H1 (cell line): ENCODE measurements around the gene PRKAR1B. TPM values are rescaled to one million over a fixed set of nuclear protein-coding genes. Genes with fewer than 3 reads are reported as not detected.

Source experiments
- CTCF ChIA-PET: fragments of 300-600 bp; sonication (Branson Sonifier 250); formaldehyde crosslinking; loops from one replicate; lab custom pipeline; 2021; ENCODE audit not compliant: partially characterized antibody; lab: Charles Lee
- POLR2A ChIA-PET: fragments of 300-600 bp; sonication (Branson Sonifier 250); formaldehyde crosslinking; loops from one replicate; lab custom pipeline; 2021; ENCODE audit warnings: inconsistent platforms; ENCODE audit not compliant: partially characterized antibody; lab: Charles Lee
- DNase-seq, 2 experiments: peaks; one replicate each; pipeline versions ENCODE4 v3.0.0 to v3.0.0-alpha.2; 2010 to 2022; ENCODE audit warnings: low spot score in 2 of 2, low read depth in 1 of 2, mixed read lengths in 1 of 2
- FAIRE-seq: peaks from 2 replicates; lab custom pipeline; 2011; peaks lifted over from hg19 to GRCh38; lab: Jason Lieb, UNC
- H2AFZ ChIP-seq: 2 replicates; pipeline ENCODE4 v1.8.1; 2012; ENCODE audit warnings: low read length, inconsistent platforms
- H2AK5ac ChIP-seq: 2 replicates; pipeline ENCODE4 v1.6.1; 2013; ENCODE audit warnings: low read depth, low read length
- H2BK120ac ChIP-seq: replicated peaks from 2 replicates; pipeline ENCODE3; 2013; ENCODE audit warnings: low read depth, low read length, inconsistent platforms
- H2BK12ac ChIP-seq: 2 replicates; pipeline ENCODE4 v1.6.1; 2013; ENCODE audit warnings: low read depth, low read length
- H2BK15ac ChIP-seq: 2 replicates; pipeline ENCODE4 v1.6.1; 2013; ENCODE audit warnings: low read length
- H2BK20ac ChIP-seq: 2 replicates; pipeline ENCODE4 v1.6.1; 2013; ENCODE audit warnings: low read length
- H2BK5ac ChIP-seq: 2 replicates; pipeline ENCODE4 v1.6.1; 2013; ENCODE audit warnings: low read depth, low read length
- H3K14ac ChIP-seq: 2 replicates; pipeline ENCODE4 v1.6.1; 2013; ENCODE audit warnings: inconsistent platforms; ENCODE audit not compliant: insufficient read length
- H3K18ac ChIP-seq: 2 replicates; pipeline ENCODE4 v1.6.1; 2013; ENCODE audit warnings: low read length; ENCODE audit errors: extremely low read depth
- H3K23ac ChIP-seq: 2 replicates; pipeline ENCODE4 v1.6.1; 2013; ENCODE audit warnings: inconsistent platforms; ENCODE audit not compliant: insufficient read length
- H3K23me2 ChIP-seq: 2 replicates; pipeline ENCODE4 v1.6.1; 2013; ENCODE audit warnings: low read depth, low read length
- H3K27ac ChIP-seq: 2 replicates; pipeline ENCODE4 v1.6.1; 2011; ENCODE audit warnings: low read depth, low read length, inconsistent platforms
- H3K27me3 ChIP-seq, 4 experiments: replicated peaks in 1 of 4; 1 replicate in 1 of 4; 2 replicates in 3 of 4; pipeline versions ENCODE4 v1.6.1 to v1.8.1; 2011 to 2013; ENCODE audit warnings: low read length in 3 of 4, mild to moderate bottlenecking in 3 of 4, inconsistent platforms in 2 of 4, mixed read lengths in 2 of 4, moderate library complexity in 1 of 4; ENCODE audit not compliant: control insufficient read depth in 3 of 4, insufficient read depth in 3 of 4; ENCODE audit errors: extremely low read depth in 1 of 4
- H3K36me3 ChIP-seq, 4 experiments: 2 replicates each; pipeline versions ENCODE4 v1.6.1 to v1.8.1; 2011 to 2013; ENCODE audit warnings: mild to moderate bottlenecking in 4 of 4, low read length in 3 of 4, moderate library complexity in 2 of 4, control low read depth in 1 of 4, inconsistent platforms in 1 of 4; ENCODE audit not compliant: insufficient read depth in 4 of 4, control insufficient read depth in 2 of 4
- H3K4ac ChIP-seq: replicated peaks from 2 replicates; pipeline ENCODE3; 2013; ENCODE audit warnings: low read length, low read depth, mixed read lengths, inconsistent platforms; ENCODE audit not compliant: insufficient read length
- H3K4me1 ChIP-seq, 4 experiments: replicated peaks in 1 of 4; 1 replicate in 1 of 4; 2 replicates in 3 of 4; pipeline versions ENCODE4 v1.6.1 to v1.8.1; 2011 to 2013; ENCODE audit warnings: low read length in 3 of 4, inconsistent platforms in 2 of 4, mixed read lengths in 1 of 4; ENCODE audit not compliant: insufficient read depth in 4 of 4, control insufficient read depth in 3 of 4
- H3K4me2 ChIP-seq, 2 experiments: 2 replicates each; pipeline versions ENCODE4 v1.6.1 to v1.8.1; 2011 to 2013; ENCODE audit warnings: low read depth in 2 of 2, low read length in 2 of 2, control low read depth in 1 of 2, inconsistent platforms in 1 of 2, mild to moderate bottlenecking in 1 of 2; ENCODE audit not compliant: insufficient read depth in 1 of 2
- H3K4me3 ChIP-seq, 4 experiments: fragments of 200-600, 300-600 bp in 1 of 4; sonication (generic), shearing (Covaris generic), sonication (Bioruptor Twin) in 1 of 4; 2 replicates each; pipeline versions ENCODE4 v1.5.1 to v1.8.1; 2011 to 2016; ENCODE audit warnings: low read length in 4 of 4, low read depth in 3 of 4, control low read depth in 2 of 4, inconsistent platforms in 2 of 4, mild to moderate bottlenecking in 2 of 4, mixed read lengths in 1 of 4, moderate library complexity in 1 of 4; ENCODE audit not compliant: insufficient read depth in 2 of 4; ENCODE audit errors: extremely low read depth in 1 of 4
- H3K56ac ChIP-seq: replicated peaks from 2 replicates; pipeline ENCODE3; 2013; ENCODE audit warnings: low read depth, mild to moderate bottlenecking, mixed read lengths, low read length, inconsistent platforms; ENCODE audit not compliant: insufficient read length
- H3K79me1 ChIP-seq: 2 replicates; pipeline ENCODE4 v1.6.1; 2013; ENCODE audit warnings: low read depth, low read length, control low read depth
- H3K79me2 ChIP-seq, 2 experiments: 2 replicates each; pipeline versions ENCODE4 v1.6.1 to v1.8.1; 2012 to 2013; ENCODE audit warnings: low read length in 2 of 2, mild to moderate bottlenecking in 2 of 2, inconsistent platforms in 1 of 2; ENCODE audit not compliant: insufficient read depth in 2 of 2, control insufficient read depth in 1 of 2
- H3K9ac ChIP-seq, 4 experiments: replicated peaks in 1 of 4; 1 replicate in 1 of 4; 2 replicates in 3 of 4; pipeline versions ENCODE4 v1.6.1 to v1.8.1; 2011 to 2013; ENCODE audit warnings: low read depth in 3 of 4, low read length in 3 of 4, control low read depth in 2 of 4, mild to moderate bottlenecking in 2 of 4, moderate library complexity in 2 of 4, inconsistent platforms in 1 of 4; ENCODE audit errors: extremely low read depth in 1 of 4
- H3K9me3 ChIP-seq, 2 experiments: 2 replicates each; pipeline versions ENCODE4 v1.6.1 to v1.8.1; 2012 to 2013; ENCODE audit warnings: mild to moderate bottlenecking in 2 of 2, moderate library complexity in 2 of 2, control low read depth in 1 of 2, inconsistent platforms in 1 of 2, low read depth in 1 of 2, low read length in 1 of 2, mixed read lengths in 1 of 2; ENCODE audit not compliant: insufficient read depth in 2 of 2
- H4K20me1 ChIP-seq, 2 experiments: replicated peaks in 1 of 2; 2 replicates each; pipeline versions ENCODE3 to v1.8.1; 2011 to 2013; ENCODE audit warnings: inconsistent platforms in 2 of 2, low read length in 2 of 2, mild to moderate bottlenecking in 1 of 2; ENCODE audit not compliant: insufficient read depth in 2 of 2, control insufficient read depth in 1 of 2
- H4K5ac ChIP-seq: 2 replicates; pipeline ENCODE4 v1.6.1; 2013; ENCODE audit warnings: low read length, low read depth, mixed read lengths, inconsistent platforms; ENCODE audit not compliant: insufficient read length
- H4K8ac ChIP-seq: 2 replicates; pipeline ENCODE4 v1.8.0; 2013; ENCODE audit warnings: mild to moderate bottlenecking, moderate library complexity, low read length, inconsistent platforms; ENCODE audit not compliant: insufficient read depth; ENCODE audit errors: extremely low read depth
- H4K91ac ChIP-seq: replicated peaks from 2 replicates; pipeline ENCODE3; 2013; ENCODE audit warnings: low read length, mixed read lengths, inconsistent platforms; ENCODE audit not compliant: insufficient read length
- ASH2L ChIP-seq: fragments of 200-600, 300-600 bp; sonication (generic); IDR thresholded peaks from one replicate; pipeline ENCODE4 v1.7.1; 2017; ENCODE audit warnings: low read length
- CHD2 ChIP-seq: IDR thresholded peaks from 2 replicates; pipeline ENCODE4 v1.6.1; 2012; ENCODE audit warnings: low read length, improper control_type of control experiment
- CTBP2 ChIP-seq: IDR thresholded peaks from 2 replicates; pipeline ENCODE4 v1.7.0; 2011; ENCODE audit warnings: borderline replicate concordance, mild to moderate bottlenecking, moderate library complexity, mixed read lengths, low read length; ENCODE audit not compliant: insufficient read depth, insufficient read length
- E2F6 ChIP-seq: IDR thresholded peaks from 2 replicates; pipeline ENCODE4 v1.6.1; 2012; ENCODE audit warnings: inconsistent platforms
- GTF2F1 ChIP-seq: IDR thresholded peaks from 2 replicates; pipeline ENCODE4 v1.6.1; 2012; ENCODE audit warnings: low read depth, low read length, improper control_type of control experiment, borderline replicate concordance
- HDAC6 ChIP-seq: IDR thresholded peaks from one replicate; pipeline ENCODE4 v1.7.1; 2012; ENCODE audit warnings: low read depth, mild to moderate bottlenecking, inconsistent platforms, low read length, moderate library complexity
- RNF2 ChIP-seq: fragments of 200-900, 300-1000 bp; sonication (generic); IDR thresholded peaks from 2 replicates; pipeline ENCODE4 v1.7.1; 2016; ENCODE audit warnings: borderline replicate concordance, low read depth, mild to moderate bottlenecking, antibody characterized with exemption, low read length; ENCODE audit not compliant: poor library complexity, severe bottlenecking; ENCODE audit errors: missing control alignments
- SIN3A ChIP-seq, 2 experiments: IDR thresholded peaks in 1 of 2; conservative IDR thresholded peaks in 1 of 2; 2 replicates each; pipeline ENCODE4 v1.6.1; 2011 to 2012; ENCODE audit warnings: low read length in 2 of 2, improper control_type of control experiment in 1 of 2, low read depth in 1 of 2, mild to moderate bottlenecking in 1 of 2
- SRF ChIP-seq: IDR thresholded peaks from 2 replicates; pipeline ENCODE4 v1.6.1; 2011; ENCODE audit warnings: mild to moderate bottlenecking, low read depth, low read length, moderate library complexity
- TAF1 ChIP-seq: IDR thresholded peaks from 2 replicates; pipeline ENCODE4 v1.6.1; 2011; ENCODE audit warnings: mild to moderate bottlenecking, low read depth, low read length
- WGBS, 2 experiments: shearing (Covaris generic) in 1 of 2; methylation state at CpG; one replicate each; pipeline versions ENCODE4 v1.1.6 to v1.1.7; 2013 to 2015; ENCODE audit warnings: low lambda C conversion rate in 2 of 2, mixed read lengths in 2 of 2, inconsistent platforms in 1 of 2, low coverage in 1 of 2, missing lambda C conversion rate in 1 of 2; ENCODE audit not compliant: insufficient replicate concordance in 2 of 2, insufficient coverage in 1 of 2, insufficient read length in 1 of 2; ENCODE audit errors: extremely low coverage in 1 of 2, missing lambda C conversion rate in 1 of 2; 5-methylcytosine and 5-hydroxymethylcytosine counted together
- polyA plus RNA-seq, 7 experiments: library from polyadenylated mRNA; depleted of rRNA in 3 of 7; stranded (reverse) in 5 of 7; unstranded in 2 of 7; fragments of >200 nt in 5 of 7; fragments of 200-250 nt in 2 of 7; gene quantifications; 1 replicate in 5 of 7; 2 replicates in 1 of 7; 4 replicates in 1 of 7; pipeline versions ENCODE4 v1.2.1 to v1.2.3, GENCODE V29; 2011 to 2013; ENCODE audit warnings: missing spikeins in 2 of 7, mixed read lengths in 2 of 7
- total RNA-seq: library from RNA; stranded (reverse); fragmentation: NEBNext Ultra II Directional; extraction: Animal tissue kit (Norgen Biotek cat#: 25700); gene quantifications from 2 replicates; pipeline ENCODE4 v1.2.1, GENCODE V29; 2021
- TF ChIP-seq, protein P1 (sequence below): IDR thresholded peaks from 2 replicates; pipeline ENCODE4 v1.6.1; 2011; ENCODE audit warnings: low read length, improper control_type of control experiment

The PRKAR1B gene
- total and polyA plus RNA-seq, 2 of the 8 experiments (the other 6 are each of a cell fraction or from before 2014, with no cell fraction given), result 12.3 to 55.7 TPM

DNA sequence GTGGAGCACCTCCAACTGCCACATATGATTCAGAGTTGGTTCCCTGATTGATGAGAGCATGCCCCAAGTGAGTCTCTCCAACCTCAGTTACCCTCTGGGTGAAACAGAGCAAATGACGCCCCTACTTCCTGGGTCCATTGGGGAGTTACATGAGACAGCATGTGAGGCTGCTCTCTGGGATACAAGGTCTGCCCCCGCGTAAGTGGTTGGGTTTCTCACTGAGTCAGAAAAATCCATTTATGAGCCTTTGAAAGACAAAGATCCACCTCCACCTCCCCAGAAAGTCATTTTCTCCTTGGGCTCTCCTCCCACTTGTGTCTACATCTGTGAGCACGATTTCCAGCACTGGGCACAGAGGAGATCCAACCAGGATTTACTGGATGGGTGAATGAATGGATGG lies 71.3 kb downstream of the PRKAR1B start:
- Histone ChIP-seq H3K36me3 (peaks cover 0 to 6% (median 1%) of the 10 kb centered on the region in 4 experiments; a peak in 2 of 8 replicates), H3K56ac (no peak overlapping the region), H4K91ac (no peak overlapping the region), H4K8ac (no peak overlapping the region), H4K20me1 (peaks cover 0 to 10% of the 10 kb centered on the region in 2 experiments), H2BK120ac (no peak overlapping the region), H3K27me3 (no peaks in the 10 kb centered on the region), H2AFZ (no peak overlapping the region), H2BK20ac (no peak overlapping the region), H3K79me1 (0 out of 2 replicates have a peak, but pooled peaks cover 5% of the 10 kb centered on the region), H3K18ac (no peak overlapping the region), H3K23ac (no peak overlapping the region), H3K79me2 (peaks cover 8 to 23% of the 10 kb centered on the region in 2 experiments; a peak in 3 of 4 replicates), H3K9me3 (peaks cover 14 to 29% of the 10 kb centered on the region in 2 experiments), H3K4ac (no peak overlapping the region), H3K4me2 (no peak overlapping the region), H3K14ac (no peak overlapping the region), H2AK5ac (no peak overlapping the region), H2BK15ac (no peak overlapping the region), H2BK5ac (no peak overlapping the region), H3K9ac (no peak overlapping the region), H3K23me2 (peaks cover 20% of the 10 kb centered on the region; the same call in 1 of the 2 replicates), H3K4me3 (no peak overlapping the region), H3K4me1 (no peaks in the 10 kb centered on the region), H4K5ac (no peak overlapping the region), H3K27ac (no peak overlapping the region), H2BK12ac (no peak overlapping the region)
- POLR2A ChIA-PET, result interaction anchor here (1.2 kb wide), 1 partner anchor 11 kb away, joined by 3 read pairs; no protein-coding TSS in a partner anchor
- DNase-seq (no peak), FAIRE-seq (no peak)
- CTCF ChIA-PET, result no interaction called here
- WGBS, 2 experiments, result 95% methylated on average over 4 of the region's 4 CpGs; no CpG with 5 or more reads in 1 of the 2 experiments
- TF ChIP-seq CHD2 (no peak), ASH2L (no peak), GTF2F1 (no peak), SIN3A (conservative IDR thresholded peaks at IDR 0.05 in 1 of 2, IDR thresholded peaks at IDR 0.05 in 1 of 2; ENCODE audit: low read depth in 1 of 2, low read length in 2 of 2) (no peak), E2F6 (no peak), SRF (no peak), HDAC6 (no peak), TAF1 (no peak), CTBP2 (no peak), RNF2 (no peak)
- TF ChIP-seq, protein P1, sequence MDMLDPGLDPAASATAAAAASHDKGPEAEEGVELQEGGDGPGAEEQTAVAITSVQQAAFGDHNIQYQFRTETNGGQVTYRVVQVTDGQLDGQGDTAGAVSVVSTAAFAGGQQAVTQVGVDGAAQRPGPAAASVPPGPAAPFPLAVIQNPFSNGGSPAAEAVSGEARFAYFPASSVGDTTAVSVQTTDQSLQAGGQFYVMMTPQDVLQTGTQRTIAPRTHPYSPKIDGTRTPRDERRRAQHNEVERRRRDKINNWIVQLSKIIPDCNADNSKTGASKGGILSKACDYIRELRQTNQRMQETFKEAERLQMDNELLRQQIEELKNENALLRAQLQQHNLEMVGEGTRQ, result no peak
